Activated CD4-positive, alpha-beta T cell treated with anti-CD3 and anti-CD28 coated beads, Interleukin-2, amount 10 ng/mL, durations not matched to agents 7 days and 5 days (primary cell): ENCODE results near the gene GAD1. TPM values are rescaled to one million over a fixed set of nuclear protein-coding genes. Genes with fewer than 3 reads are reported as not detected.

Experiments
- CTCF ChIA-PET: fragments of 350-600 bp; sonication (Branson Sonifier 250); formaldehyde crosslinking; loops from one replicate; lab custom pipeline; 2021; ENCODE audit warnings: antibody characterized with exemption; lab: Charles Lee
- POLR2A ChIA-PET: fragments of 350-600 bp; sonication (Branson Sonifier 250); formaldehyde crosslinking; loops from one replicate; lab custom pipeline; 2021; ENCODE audit warnings: antibody characterized with exemption; lab: Charles Lee
- DNase-seq: peaks from one replicate; pipeline ENCODE4 v3.0.0-alpha.2; 2020
- H3K27ac Mint-ChIP-seq: one replicate; pipeline ENCODE4 v1.8.0; 2021; ENCODE audit warnings: mild to moderate bottlenecking, moderate library complexity, mixed read lengths
- H3K27me3 Mint-ChIP-seq: one replicate; pipeline ENCODE4 v1.8.0; 2021; ENCODE audit warnings: mixed read lengths
- H3K36me3 Mint-ChIP-seq: one replicate; pipeline ENCODE4 v1.8.0; 2021; ENCODE audit warnings: low read depth, mixed read lengths
- H3K4me1 Mint-ChIP-seq: one replicate; pipeline ENCODE4 v1.8.0; 2021; ENCODE audit warnings: mixed read lengths
- H3K4me3 Mint-ChIP-seq: one replicate; pipeline ENCODE4 v1.8.0; 2021; ENCODE audit warnings: mild to moderate bottlenecking, moderate library complexity, mixed read lengths
- H3K9me3 Mint-ChIP-seq: one replicate; pipeline ENCODE4 v1.8.0; 2021; ENCODE audit warnings: mixed read lengths
- total RNA-seq, 2 experiments: library from RNA; stranded (reverse); gene quantifications; one replicate each; pipeline ENCODE4 v1.2.3, GENCODE V29; 2021

The GAD1 gene
- total RNA-seq, 2 experiments from 2014 or later = 1.4 to 1.7 TPM

- no peaks in the 10 kb centered on the region for H3K4me1 Mint-ChIP-seq
- CTCF ChIA-PET = interaction anchor here (0.6 kb wide), 1 partner anchor 1438 kb away, joined by 4 read pairs; no protein-coding TSS in a partner anchor
- no peak overlapping the region for H3K27ac Mint-ChIP-seq
- H3K36me3 Mint-ChIP-seq = no peaks in the 10 kb centered on the region
- no peak for DNase-seq
- no peaks in the 10 kb centered on the region for H3K9me3 Mint-ChIP-seq
- no peak overlapping the region for H3K4me3 Mint-ChIP-seq
- peaks cover 27% of the 10 kb centered on the region for H3K27me3 Mint-ChIP-seq
- POLR2A ChIA-PET = no interaction called here
Measured at GRCh38 chr2:170887496-170887895, 70.8 kb downstream of the GAD1 start.

GRCh38 chr2:170887896-170888295, 71.2 kb downstream of the GAD1 start:
- POLR2A ChIA-PET = no interaction called here
- Mint-ChIP-seq H3K27ac (no peak overlapping the region), H3K4me1 (no peaks in the 10 kb centered on the region), H3K9me3 (no peaks in the 10 kb centered on the region), H3K27me3 (peaks cover 25% of the 10 kb centered on the region), H3K36me3 (no peaks in the 10 kb centered on the region), H3K4me3 (no peak overlapping the region)
- CTCF ChIA-PET = interaction anchor here (0.6 kb wide), 1 partner anchor 1438 kb away, joined by 4 read pairs; no protein-coding TSS in a partner anchor
- no peak for DNase-seq

- H3K4me3 Mint-ChIP-seq = no peak overlapping the region
- H3K27ac Mint-ChIP-seq = no peak overlapping the region
- CTCF ChIA-PET = interaction anchor here (1.2 to 2.4 kb wide), 2 partner anchors 19 to 37 kb away, joined by 4 to 11 read pairs; partner anchors contain the start of gene GORASP2
- peaks cover 19% of the 10 kb centered on the region for H3K27me3 Mint-ChIP-seq
- H3K36me3 Mint-ChIP-seq = no peaks in the 10 kb centered on the region
- H3K4me1 Mint-ChIP-seq = no peaks in the 10 kb centered on the region
- no peaks in the 10 kb centered on the region for H3K9me3 Mint-ChIP-seq
- POLR2A ChIA-PET = no interaction called here
- DNase-seq = no peak
Measured at GRCh38 chr2:170891893-170892292, 75.2 kb downstream of the GAD1 start.

- no peaks in the 10 kb centered on the region for H3K4me1 Mint-ChIP-seq
- POLR2A ChIA-PET = no interaction called here
- H3K27ac Mint-ChIP-seq = no peak overlapping the region
- peaks cover 13% of the 10 kb centered on the region for H3K27me3 Mint-ChIP-seq
- DNase-seq = no peak
- no peak overlapping the region for H3K4me3 Mint-ChIP-seq
- H3K9me3 Mint-ChIP-seq = no peaks in the 10 kb centered on the region
- CTCF ChIA-PET = interaction anchor here (1.2 to 2.4 kb wide), 2 partner anchors 19 to 37 kb away, joined by 4 to 11 read pairs; partner anchors contain the start of gene GORASP2
- no peaks in the 10 kb centered on the region for H3K36me3 Mint-ChIP-seq
Measured at GRCh38 chr2:170892391-170892951, 75.8 kb downstream of the GAD1 start.

GRCh38 chr2:170895023-170895757, 78.5 kb downstream of the GAD1 start:
- Mint-ChIP-seq H3K27me3 (peaks cover 11% of the 10 kb centered on the region), H3K4me1 (no peaks in the 10 kb centered on the region), H3K4me3 (no peak overlapping the region), H3K9me3 (no peaks in the 10 kb centered on the region), H3K36me3 (no peaks in the 10 kb centered on the region), H3K27ac (no peak overlapping the region)
- CTCF ChIA-PET = interaction anchor here (0.6 to 2.0 kb wide), 4 partner anchors 9 to 34 kb away, joined by 3 to 8 read pairs (median 5); partner anchors contain the start of gene GORASP2
- DNase-seq = no peak
- POLR2A ChIA-PET = no interaction called here

- no peaks in the 10 kb centered on the region for H3K9me3 Mint-ChIP-seq
- ChIA-PET POLR2A (no interaction called here), CTCF (interaction anchor here (1.0 to 2.3 kb wide), 3 partner anchors 11 to 33 kb away, joined by 3 to 8 read pairs (median 7); partner anchors contain the start of gene GORASP2)
- H3K36me3 Mint-ChIP-seq = no peaks in the 10 kb centered on the region
- no peak overlapping the region for H3K4me3 Mint-ChIP-seq
- H3K27ac Mint-ChIP-seq = no peak overlapping the region
- H3K4me1 Mint-ChIP-seq = no peaks in the 10 kb centered on the region
- peaks cover 11% of the 10 kb centered on the region for H3K27me3 Mint-ChIP-seq
- no peak for DNase-seq
Measured at GRCh38 chr2:170896622-170897021, 79.9 kb downstream of the GAD1 start.

- H3K27ac Mint-ChIP-seq = no peak overlapping the region
- H3K36me3 Mint-ChIP-seq = no peaks in the 10 kb centered on the region
- H3K27me3 Mint-ChIP-seq = peaks cover 11% of the 10 kb centered on the region
- ChIA-PET CTCF (interaction anchor here (2.3 kb wide), 1 partner anchor 19 kb away, joined by 7 read pairs; no protein-coding TSS in a partner anchor), POLR2A (no interaction called here)
- H3K4me3 Mint-ChIP-seq = no peak overlapping the region
- no peaks in the 10 kb centered on the region for H3K9me3 Mint-ChIP-seq
- DNase-seq = no peak
- no peaks in the 10 kb centered on the region for H3K4me1 Mint-ChIP-seq
Measured at GRCh38 chr2:170897108-170897507, 80.4 kb downstream of the GAD1 start.

- POLR2A ChIA-PET = no interaction called here
- no peak overlapping the region for H3K27ac Mint-ChIP-seq
Measured at GRCh38 chr2:170905864-170906263, 89.2 kb downstream of the GAD1 start.

More at GRCh38 chr2:170905864-170906263, 89.2 kb downstream of the GAD1 start:
- Mint-ChIP-seq H3K4me1 (no peaks in the 10 kb centered on the region), H3K27me3 (peaks cover 4% of the 10 kb centered on the region), H3K9me3 (peaks cover 13% of the 10 kb centered on the region), H3K4me3 (no peak overlapping the region), H3K36me3 (peaks cover 2% of the 10 kb centered on the region)
- DNase-seq = no peak
- CTCF ChIA-PET = no interaction called here

Other genes with a start within 250 kb of the GAD1 start
- gene SP5, start 101.5 kb upstream of the GAD1 start, total RNA-seq = not detected
- not detected for gene ERICH2, start 46.5 kb upstream of the GAD1 start, total RNA-seq
- 10 to 100 TPM; 58.7 to 62.0 TPM for gene GORASP2, start 112.4 kb downstream of the GAD1 start, total RNA-seq